Kidney (tissue), 14 donors: ENCODE data around the gene PHF21B. TPM values are rescaled to one million over a fixed set of nuclear protein-coding genes. Genes with fewer than 3 reads are reported as not detected.

Experiments
- DNase-seq, 5 donors: peaks; one replicate each; pipeline ENCODE4 v3.0.0-alpha.2; 2013 to 2020
- FAIRE-seq: peaks from 2 replicates; lab custom pipeline; 2012; peaks lifted over from hg19 to GRCh38; lab: Jason Lieb, UNC
- H3K27ac ChIP-seq, 2 donors: one replicate each; pipeline ENCODE4 v1.7.0; 2013; ENCODE audit warnings: low read depth in 2 of 2, low read length in 2 of 2, inconsistent platforms in 1 of 2
- H3K27me3 ChIP-seq: one replicate; pipeline ENCODE4 v1.7.1; 2013; ENCODE audit warnings: low read length, inconsistent platforms; ENCODE audit not compliant: control insufficient read depth, insufficient read depth
- H3K36me3 ChIP-seq, 3 donors: one replicate each; pipeline versions ENCODE4 v1.7.0 to v1.7.1; 2013; ENCODE audit warnings: low read length in 3 of 3, control low read depth in 1 of 3, inconsistent platforms in 1 of 3; ENCODE audit not compliant: insufficient read depth in 3 of 3, control insufficient read depth in 2 of 3
- H3K4me1 ChIP-seq, 3 donors: one replicate each; pipeline versions ENCODE4 v1.7.0 to v1.7.1; 2013; ENCODE audit warnings: low read length in 3 of 3, inconsistent platforms in 1 of 3, low read depth in 1 of 3; ENCODE audit not compliant: control insufficient read depth in 2 of 3, insufficient read depth in 2 of 3
- H3K4me3 ChIP-seq, 3 donors: one replicate each; pipeline versions ENCODE4 v1.7.0 to v1.8.1; 2013; ENCODE audit warnings: low read length in 3 of 3, control low read depth in 1 of 3, inconsistent platforms in 1 of 3
- H3K9ac ChIP-seq, 3 donors: one replicate each; pipeline versions ENCODE4 v1.7.0 to v1.7.1; 2013; ENCODE audit warnings: low read length in 3 of 3, control low read depth in 1 of 3, inconsistent platforms in 1 of 3
- H3K9me3 ChIP-seq, 3 donors: one replicate each; pipeline versions ENCODE4 v1.7.0 to v1.7.1; 2013; ENCODE audit warnings: low read length in 3 of 3, control low read depth in 1 of 3, inconsistent platforms in 1 of 3; ENCODE audit not compliant: control insufficient read depth in 2 of 3, insufficient read depth in 1 of 3
- intact Hi-C: fragments of 100-400 bp; cut with DNase I; formaldehyde crosslinking; loops from one replicate; pipeline ENCODE4 v1.11.1; 2022
- polyA plus RNA-seq: library from polyadenylated mRNA; stranded (reverse); fragments of 350-450 nt; fragmentation: Illumina TruSeq; extraction: RNeasy Lipid Tissue Mini Kit (QIAGEN cat#74804); gene quantifications from one replicate; pipeline ENCODE4 v1.2.3, GENCODE V29; 2014; ENCODE audit warnings: low read depth, low replicate concordance; ENCODE audit not compliant: insufficient read depth
- total RNA-seq: library from RNA; stranded (reverse); fragmentation: NEBNext Ultra II Directional; extraction: Animal tissue kit (Norgen Biotek cat#: 25700); gene quantifications from one replicate; pipeline ENCODE4 v1.2.1, GENCODE V29; 2021
- TF ChIP-seq, protein P1 (sequence below): IDR thresholded peaks from 3 replicates; pipeline ENCODE4 v1.5.1; 2012; ENCODE audit warnings: mild to moderate bottlenecking, moderate library complexity, borderline replicate concordance; ENCODE audit not compliant: insufficient read depth; ENCODE audit errors: extremely low read depth
- donor health status: control.
- donor health status: control.
- donor health status: control.
- donor health status: control.
- donor health status: control.
- donor health status: DM: yes; HTN: yes; CAD: no.
- donor health status: Normal renal cell carcinoma (clear cell type).

Gene PHF21B
- total and polyA plus RNA-seq, 2 donors from 2014 or later, result 1.1 to 2.8 TPM

- intact Hi-C loops, result no loop called here
- TF ChIP-seq, protein P1, sequence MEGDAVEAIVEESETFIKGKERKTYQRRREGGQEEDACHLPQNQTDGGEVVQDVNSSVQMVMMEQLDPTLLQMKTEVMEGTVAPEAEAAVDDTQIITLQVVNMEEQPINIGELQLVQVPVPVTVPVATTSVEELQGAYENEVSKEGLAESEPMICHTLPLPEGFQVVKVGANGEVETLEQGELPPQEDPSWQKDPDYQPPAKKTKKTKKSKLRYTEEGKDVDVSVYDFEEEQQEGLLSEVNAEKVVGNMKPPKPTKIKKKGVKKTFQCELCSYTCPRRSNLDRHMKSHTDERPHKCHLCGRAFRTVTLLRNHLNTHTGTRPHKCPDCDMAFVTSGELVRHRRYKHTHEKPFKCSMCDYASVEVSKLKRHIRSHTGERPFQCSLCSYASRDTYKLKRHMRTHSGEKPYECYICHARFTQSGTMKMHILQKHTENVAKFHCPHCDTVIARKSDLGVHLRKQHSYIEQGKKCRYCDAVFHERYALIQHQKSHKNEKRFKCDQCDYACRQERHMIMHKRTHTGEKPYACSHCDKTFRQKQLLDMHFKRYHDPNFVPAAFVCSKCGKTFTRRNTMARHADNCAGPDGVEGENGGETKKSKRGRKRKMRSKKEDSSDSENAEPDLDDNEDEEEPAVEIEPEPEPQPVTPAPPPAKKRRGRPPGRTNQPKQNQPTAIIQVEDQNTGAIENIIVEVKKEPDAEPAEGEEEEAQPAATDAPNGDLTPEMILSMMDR, result no peak
- H3K9me3 ChIP-seq, result no peaks in the 10 kb centered on the region
- no peak overlapping the region for H3K4me3 ChIP-seq
- H3K27me3 ChIP-seq, result no peaks in the 10 kb centered on the region
- no peak overlapping the region for H3K27ac ChIP-seq
- peaks cover 0 to 2% (median 0%) of the 10 kb centered on the region in 3 donors for H3K4me1 ChIP-seq
- no peaks in the 10 kb centered on the region for H3K36me3 ChIP-seq
- H3K9ac ChIP-seq, result no peak overlapping the region
- FAIRE-seq (no peak), DNase-seq (peak in 1 of 5 donors; percentile 26)
Observed at GRCh38 chr22:44927463-44928135, 82.2 kb downstream of the PHF21B start.

DNA sequence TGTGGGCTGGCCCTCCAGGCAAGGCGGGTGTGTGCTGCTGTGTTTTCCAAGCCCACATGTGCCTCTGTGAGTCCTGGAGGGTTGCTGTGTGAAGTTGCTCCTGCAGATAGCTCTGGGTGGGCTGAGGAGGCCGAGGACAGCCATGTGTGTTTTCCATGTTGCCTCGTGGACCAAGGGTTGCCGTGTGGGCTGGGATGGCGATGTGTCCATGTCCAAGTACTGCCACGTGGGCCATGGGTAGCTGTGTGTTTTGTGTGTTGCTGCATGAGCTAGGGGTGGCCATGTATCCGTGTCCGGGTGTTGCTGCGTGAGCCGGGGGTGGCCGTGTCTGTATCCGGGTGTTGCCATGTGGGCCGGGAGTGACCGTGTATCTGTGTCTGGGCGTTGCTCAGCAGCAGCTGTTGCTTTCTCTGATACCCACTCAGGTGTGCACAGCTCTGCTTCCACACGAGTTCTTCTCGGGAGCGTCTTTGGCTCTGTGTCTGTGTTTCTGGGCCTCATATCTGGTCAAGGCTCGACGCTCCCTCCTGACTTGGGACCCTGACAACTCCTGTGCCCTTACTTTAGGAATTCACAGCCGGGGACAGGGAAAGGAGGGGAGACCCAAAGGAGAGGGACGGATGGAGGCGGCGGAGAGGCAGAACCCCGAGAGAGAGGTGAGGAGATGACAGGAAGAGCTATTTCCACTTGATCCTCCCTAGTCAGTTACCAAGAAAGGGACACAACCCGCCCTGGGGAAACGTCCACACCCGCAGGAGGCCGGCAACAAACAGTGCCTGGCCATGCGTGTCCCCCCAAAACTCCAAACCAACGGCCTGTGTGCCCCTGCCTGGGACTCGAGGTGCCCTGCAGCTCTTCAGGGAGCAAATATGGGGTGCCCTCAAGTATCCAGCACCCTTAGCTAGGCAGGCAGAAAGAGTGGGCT, 83.1 kb downstream of the PHF21B start:
- H3K27me3 ChIP-seq, result no peaks in the 10 kb centered on the region
- peaks cover 0 to 2% (median 0%) of the 10 kb centered on the region in 3 donors for H3K4me1 ChIP-seq
- FAIRE-seq (no peak), DNase-seq (peak in 1 of 5 donors; percentile 38)
- H3K27ac ChIP-seq, result no peak overlapping the region
- no peak overlapping the region for H3K9ac ChIP-seq
- H3K9me3 ChIP-seq, result no peaks in the 10 kb centered on the region
- intact Hi-C loops, result no loop called here
- no peak overlapping the region for H3K4me3 ChIP-seq
- H3K36me3 ChIP-seq, result no peaks in the 10 kb centered on the region
- TF ChIP-seq, protein P1, result no peak

GRCh38 chr22:44926124-44926475, 83.7 kb downstream of the PHF21B start:
- no peak overlapping the region for H3K27ac ChIP-seq
- no peaks in the 10 kb centered on the region for H3K27me3 ChIP-seq
- DNase-seq (peak in 1 of 5 donors; percentile 35), FAIRE-seq (no peak)
- TF ChIP-seq, protein P1, result no peak
- H3K9ac ChIP-seq, result no peak overlapping the region
- H3K4me1 ChIP-seq, result peaks cover 0 to 2% (median 0%) of the 10 kb centered on the region in 3 donors
- intact Hi-C loops, result no loop called here
- no peaks in the 10 kb centered on the region for H3K9me3 ChIP-seq
- no peak overlapping the region for H3K4me3 ChIP-seq
- no peaks in the 10 kb centered on the region for H3K36me3 ChIP-seq
